H9 (cell line): ENCODE results near the gene LBHD2. TPM values are rescaled to one million over a fixed set of nuclear protein-coding genes. Genes with fewer than 3 reads are reported as not detected.

Source experiments
- DNase-seq: peaks from one replicate; pipeline ENCODE4 v3.0.0-alpha.2; 2017
- H2AFZ ChIP-seq: one replicate; pipeline ENCODE4 v1.6.1; 2013; ENCODE audit warnings: mild to moderate bottlenecking, low read length, control low read depth, moderate library complexity
- H2AK5ac ChIP-seq: 2 replicates; pipeline ENCODE4 v1.6.1; 2013; ENCODE audit warnings: low read length, control low read depth, mixed read lengths; ENCODE audit not compliant: insufficient read length
- H2BK120ac ChIP-seq: one replicate; pipeline ENCODE4 v1.6.1; 2013; ENCODE audit warnings: low read depth, mild to moderate bottlenecking, low read length, control low read depth, inconsistent platforms; ENCODE audit not compliant: poor library complexity, severe bottlenecking
- H2BK12ac ChIP-seq: 2 replicates; pipeline ENCODE4 v1.6.1; 2013; ENCODE audit warnings: low read length, control low read depth, mixed read lengths, low read depth; ENCODE audit not compliant: insufficient read length
- H2BK15ac ChIP-seq: 2 replicates; pipeline ENCODE4 v1.6.1; 2013; ENCODE audit warnings: low read depth, low read length, control low read depth
- H2BK20ac ChIP-seq: one replicate; pipeline ENCODE4 v1.6.1; 2013; ENCODE audit warnings: low read depth, mild to moderate bottlenecking, low read length, control low read depth, inconsistent platforms; ENCODE audit not compliant: poor library complexity, severe bottlenecking
- H2BK5ac ChIP-seq: 2 replicates; pipeline ENCODE4 v1.6.1; 2013; ENCODE audit warnings: low read length, control low read depth, mixed read lengths; ENCODE audit not compliant: insufficient read length
- H3K14ac ChIP-seq: 2 replicates; pipeline ENCODE4 v1.6.1; 2013; ENCODE audit warnings: low read length, control low read depth; ENCODE audit not compliant: insufficient read depth
- H3K18ac ChIP-seq: 2 replicates; pipeline ENCODE4 v1.6.1; 2013; ENCODE audit warnings: low read depth, mild to moderate bottlenecking, mixed read lengths, low read length, control low read depth; ENCODE audit not compliant: insufficient read length
- H3K23ac ChIP-seq: 2 replicates; pipeline ENCODE4 v1.6.1; 2013; ENCODE audit warnings: low read length, control low read depth, mixed read lengths, low read depth; ENCODE audit not compliant: insufficient read length
- H3K23me2 ChIP-seq: 2 replicates; pipeline ENCODE4 v1.6.1; 2013; ENCODE audit warnings: low read depth, mild to moderate bottlenecking, mixed read lengths, low read length, control low read depth; ENCODE audit not compliant: insufficient read length, poor library complexity, severe bottlenecking
- H3K27ac ChIP-seq: 2 replicates; pipeline ENCODE4 v1.5.1; 2013; ENCODE audit warnings: low read length, control low read depth, mixed read lengths, low read depth; ENCODE audit not compliant: insufficient read length
- H3K27me3 ChIP-seq: 2 replicates; pipeline ENCODE4 v1.6.1; 2013; ENCODE audit warnings: low read length, control low read depth, inconsistent platforms; ENCODE audit not compliant: insufficient read depth
- H3K4ac ChIP-seq: 2 replicates; pipeline ENCODE4 v1.6.1; 2013; ENCODE audit warnings: low read depth, mild to moderate bottlenecking, control low read depth, inconsistent platforms, low read length, moderate library complexity
- H3K4me1 ChIP-seq: 2 replicates; pipeline ENCODE4 v1.6.1; 2013; ENCODE audit warnings: low read length, control low read depth, inconsistent platforms; ENCODE audit not compliant: insufficient read depth
- H3K4me2 ChIP-seq: 2 replicates; pipeline ENCODE4 v1.6.1; 2013; ENCODE audit warnings: low read length, control low read depth, mixed read lengths; ENCODE audit not compliant: insufficient read length, insufficient read depth
- H3K56ac ChIP-seq: 2 replicates; pipeline ENCODE4 v1.6.1; 2013; ENCODE audit warnings: low read depth, mild to moderate bottlenecking, mixed read lengths, low read length, control low read depth; ENCODE audit not compliant: insufficient read length
- H3K79me1 ChIP-seq: 2 replicates; pipeline ENCODE4 v1.6.1; 2013; ENCODE audit warnings: low read depth, mild to moderate bottlenecking, moderate library complexity, low read length, control low read depth, inconsistent platforms; ENCODE audit not compliant: insufficient read depth, poor library complexity, severe bottlenecking
- H3K79me2 ChIP-seq: 2 replicates; pipeline ENCODE4 v1.6.1; 2013; ENCODE audit warnings: low read length, control low read depth, inconsistent platforms; ENCODE audit not compliant: insufficient read depth
- H3K9ac ChIP-seq: 2 replicates; pipeline ENCODE4 v1.6.1; 2013; ENCODE audit warnings: low read length, control low read depth, mixed read lengths; ENCODE audit not compliant: insufficient read length; ENCODE audit errors: extremely low read depth
- H3K9me3 ChIP-seq: one replicate; pipeline ENCODE4 v1.6.1; 2013; ENCODE audit warnings: low read depth, low read length, inconsistent platforms; ENCODE audit not compliant: control insufficient read depth
- H3T11ph ChIP-seq: one replicate; pipeline ENCODE4 v1.6.1; 2013; ENCODE audit warnings: mild to moderate bottlenecking, low read length, control low read depth, inconsistent platforms
- H4K20me1 ChIP-seq: one replicate; pipeline ENCODE4 v1.6.1; 2013; ENCODE audit not compliant: control insufficient read depth, insufficient read length, insufficient read depth
- H4K5ac ChIP-seq: 2 replicates; pipeline ENCODE4 v1.6.1; 2013; ENCODE audit warnings: low read depth, mild to moderate bottlenecking, mixed read lengths, low read length, control low read depth; ENCODE audit not compliant: insufficient read length
- H4K8ac ChIP-seq: replicated peaks from 2 replicates; pipeline ENCODE4 v1.6.1; 2013; ENCODE audit warnings: low read length, control low read depth, mixed read lengths, low read depth; ENCODE audit not compliant: insufficient read length
- H4K91ac ChIP-seq: 2 replicates; pipeline ENCODE4 v1.6.1; 2013; ENCODE audit warnings: low read depth, mild to moderate bottlenecking, moderate library complexity, mixed read lengths, low read length, control low read depth; ENCODE audit not compliant: insufficient read length
- H3K27ac Mint-ChIP-seq, 3 experiments: 2 replicates in 2 of 3; 3 replicates in 1 of 3; pipeline ENCODE4 v1.8.0; 2020 to 2021; ENCODE audit warnings: mixed read lengths in 3 of 3, mild to moderate bottlenecking in 1 of 3, moderate library complexity in 1 of 3
- H3K27me3 Mint-ChIP-seq: 2 replicates; pipeline ENCODE4 v1.8.0; 2021; ENCODE audit warnings: low read depth, mild to moderate bottlenecking, moderate library complexity, mixed read lengths
- H3K36me3 Mint-ChIP-seq, 3 experiments: 2 replicates in 2 of 3; 3 replicates in 1 of 3; pipeline ENCODE4 v1.8.0; 2020 to 2021; ENCODE audit warnings: low read depth in 3 of 3, mixed read lengths in 3 of 3; ENCODE audit not compliant: insufficient read depth in 1 of 3
- H3K4me1 Mint-ChIP-seq, 2 experiments: 2 replicates each; pipeline ENCODE4 v1.8.0; 2020; ENCODE audit warnings: mixed read lengths in 2 of 2
- H3K4me3 Mint-ChIP-seq, 2 experiments: 2 replicates in 1 of 2; 3 replicates in 1 of 2; pipeline ENCODE4 v1.8.0; 2020 to 2021; ENCODE audit warnings: mild to moderate bottlenecking in 2 of 2, mixed read lengths in 2 of 2, moderate library complexity in 1 of 2
- H3K9me3 Mint-ChIP-seq, 2 experiments: 2 replicates in 1 of 2; 3 replicates in 1 of 2; pipeline ENCODE4 v1.8.0; 2020; ENCODE audit warnings: mild to moderate bottlenecking in 2 of 2, mixed read lengths in 2 of 2, moderate library complexity in 1 of 2
- CTCF ChIP-seq: fragments of 200-600 bp; sonication (generic); conservative IDR thresholded peaks from 3 replicates; pipeline ENCODE4 v1.8.0; 2021; ENCODE audit warnings: antibody characterized with exemption, mild to moderate bottlenecking
- WGBS: extraction: QIAGEN DNeasy Blood & Tissue Kit; methylation state at CpG from one replicate; pipeline ENCODE4 v1.1.7; 2013; ENCODE audit warnings: missing lambda C conversion rate, low lambda C conversion rate, mixed read lengths; ENCODE audit not compliant: insufficient read length; ENCODE audit errors: extremely low coverage; 5-methylcytosine and 5-hydroxymethylcytosine counted together
- total RNA-seq: library from RNA; stranded (reverse); gene quantifications from 2 replicates; pipeline ENCODE4 v1.2.1, GENCODE V29; 2021

Gene LBHD2
- total RNA-seq, 1 experiment from 2014 or later = not detected

DNA sequence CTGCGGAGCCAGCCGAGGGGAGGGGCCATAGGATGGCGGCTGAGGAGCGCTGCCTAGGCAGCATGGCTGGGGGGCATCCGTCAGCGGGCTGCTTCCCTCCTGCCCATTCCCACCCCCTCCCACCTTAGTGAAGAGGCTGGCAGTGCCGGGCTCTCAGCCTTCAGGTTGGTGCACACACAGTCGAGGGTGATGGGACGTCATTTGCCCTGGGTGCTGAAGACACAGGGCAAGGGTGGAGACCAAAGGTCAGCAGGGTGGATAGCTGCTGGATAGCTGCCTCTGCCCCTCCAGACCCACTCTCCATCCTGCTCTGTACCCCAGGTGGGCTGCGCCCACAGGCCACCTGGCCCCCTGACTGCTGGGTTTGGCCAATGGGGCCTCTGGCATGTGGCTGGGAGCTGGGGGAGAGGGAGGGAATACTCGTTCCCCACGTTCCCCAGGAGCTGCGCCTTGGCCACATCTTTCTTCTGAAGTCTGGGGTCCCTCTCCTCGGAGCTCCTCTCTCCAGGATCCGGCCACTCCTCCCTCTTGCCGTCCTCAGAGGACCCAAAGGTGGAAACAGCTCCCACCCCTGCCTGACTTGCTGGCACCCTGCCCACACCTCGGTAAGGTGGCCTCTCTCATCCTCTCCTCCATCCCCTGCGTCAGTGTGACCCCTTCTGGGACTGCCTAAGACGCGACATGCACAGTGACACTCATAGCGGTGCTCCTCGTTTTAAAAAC, 15.5 kb upstream of the LBHD2 start:
- Histone ChIP-seq H3K4me1 (peaks cover 4% of the 10 kb centered on the region; the same call in 1 of the 2 replicates), H3K23ac (no peak overlapping the region), H3K27me3 (no peaks in the 10 kb centered on the region), H2BK120ac (no peak overlapping the region), H2BK15ac (no peak overlapping the region), H4K91ac (no peak overlapping the region), H2BK12ac (no peak overlapping the region), H4K5ac (no peak overlapping the region), H3K9me3 (no peaks in the 10 kb centered on the region), H3K4me2 (no peak overlapping the region), H3K56ac (no peak overlapping the region), H3K27ac (no peak overlapping the region), H3T11ph (no peak overlapping the region), H2AK5ac (no peak overlapping the region), H3K79me2 (no peaks in the 10 kb centered on the region), H4K8ac (no peak overlapping the region), H3K9ac (no peak overlapping the region), H3K18ac (no peak overlapping the region), H2BK20ac (no peak overlapping the region), H3K23me2 (no peaks in the 10 kb centered on the region), H2AFZ (no peak overlapping the region), H3K79me1 (no peaks in the 10 kb centered on the region), H4K20me1 (no peaks in the 10 kb centered on the region), H3K14ac (no peak overlapping the region), H2BK5ac (no peak overlapping the region), H3K4ac (no peak overlapping the region)
- WGBS = no CpG with 5 or more reads among the region's 22 CpGs
- Mint-ChIP-seq H3K36me3 (no peaks in the 10 kb centered on the region), H3K4me3 (no peak overlapping the region), H3K27ac (no peak overlapping the region), H3K27me3 (peaks cover 5% of the 10 kb centered on the region), H3K9me3 (no peaks in the 10 kb centered on the region; a peak in 1 of 5 replicates), H3K4me1 (peaks cover 0 to 7% of the 10 kb centered on the region in 2 experiments; a peak in 1 of 4 replicates)
- TF ChIP-seq CTCF = no peak
- no peak for DNase-seq
